PC-3 (cell line): ENCODE results near the gene GPATCH1. TPM values are rescaled to one million over a fixed set of nuclear protein-coding genes. Genes with fewer than 3 reads are reported as not detected.

ENCODE experiments used
- ATAC-seq: fragments of 200-7000 bp; cut with Tn5 transposase; 2 replicates; pipeline ENCODE4 v1.9.1; 2020; ENCODE audit warnings: mild to moderate bottlenecking, moderate library complexity
- BruUV-seq: library from RNA; stranded (reverse); fragments of 400-500 nt; replicated peaks from 2 replicates; lab custom pipeline; 2021; lab: Mats Ljungman, UMichigan
- CTCF ChIA-PET: fragments of 300-600 bp; sonication (Branson Sonifier 250); formaldehyde crosslinking; loops from one replicate; lab custom pipeline; 2022; ENCODE audit warnings: antibody characterized with exemption; lab: Charles Lee
- POLR2A ChIA-PET: fragments of 300-600 bp; sonication (Branson Sonifier 250); formaldehyde crosslinking; loops from one replicate; lab custom pipeline; 2022; ENCODE audit warnings: antibody characterized with exemption; ENCODE audit not compliant: unreplicated experiment; lab: Charles Lee
- DNase-seq: peaks from one replicate; pipeline ENCODE4 v3.0.0-alpha.2; 2015
- H2AFZ ChIP-seq: fragments of 300-600 bp; sonication (generic); 2 replicates; pipeline ENCODE4 v1.6.0; 2016; ENCODE audit warnings: antibody characterized with exemption, low read length
- H3F3A ChIP-seq: fragments of 300-600 bp; sonication (generic); one replicate; pipeline ENCODE4 v1.6.0; 2017; ENCODE audit warnings: antibody characterized with exemption, low read length, control low read depth, mild to moderate bottlenecking; ENCODE audit not compliant: unreplicated experiment
- H3K27ac ChIP-seq: fragments of 300-600 bp; sonication (generic); 2 replicates; pipeline ENCODE4 v1.5.1; 2016; ENCODE audit warnings: mild to moderate bottlenecking, low read length
- H3K27me3 ChIP-seq: fragments of 300-600 bp; sonication (generic); 2 replicates; pipeline ENCODE4 v1.6.1; 2016; ENCODE audit warnings: low read length, mixed read lengths
- H3K36me3 ChIP-seq: fragments of 300-600 bp; sonication (generic); 2 replicates; pipeline ENCODE4 v1.6.1; 2016; ENCODE audit warnings: low read depth, mixed run types, low read length, mixed read lengths
- H3K4me1 ChIP-seq: fragments of 300-600 bp; sonication (generic); 2 replicates; pipeline ENCODE4 v1.5.1; 2016; ENCODE audit warnings: low read length; ENCODE audit not compliant: insufficient read depth
- H3K4me2 ChIP-seq: fragments of 300-600 bp; sonication (generic); 2 replicates; pipeline ENCODE4 v1.6.0; 2016; ENCODE audit warnings: low read length
- H3K4me3 ChIP-seq: fragments of 300-600 bp; sonication (generic); 2 replicates; pipeline ENCODE4 v1.5.1; 2016; ENCODE audit warnings: mild to moderate bottlenecking, low read length, mixed read lengths
- H3K79me2 ChIP-seq: fragments of 300-600 bp; sonication (generic); 2 replicates; pipeline ENCODE4 v1.6.1; 2017; ENCODE audit warnings: low read length, mixed read lengths
- H3K9ac ChIP-seq: fragments of 300-600 bp; sonication (generic); 2 replicates; pipeline ENCODE4 v1.6.0; 2016; ENCODE audit warnings: mild to moderate bottlenecking, low read length
- H3K9me2 ChIP-seq: fragments of 300-600 bp; sonication (generic); replicated peaks from 2 replicates; pipeline ENCODE4 v1.6.1; 2016; ENCODE audit warnings: mixed run types, low read length, mixed read lengths
- H3K9me3 ChIP-seq: fragments of 300-600 bp; sonication (generic); 2 replicates; pipeline ENCODE4 v1.6.1; 2016; ENCODE audit warnings: low read length, mixed read lengths
- H4K20me1 ChIP-seq: fragments of 300-600 bp; sonication (generic); 2 replicates; pipeline ENCODE4 v1.6.1; 2016; ENCODE audit warnings: low read length, mixed read lengths
- CTCF ChIP-seq: fragments of 300-600 bp; sonication (generic); conservative IDR thresholded peaks from 2 replicates; pipeline ENCODE4 v1.5.1; 2017; ENCODE audit warnings: antibody characterized with exemption, low read depth, mild to moderate bottlenecking, low read length
- EZH2 ChIP-seq: fragments of 300-600 bp; sonication (generic); IDR thresholded peaks from one replicate; pipeline ENCODE4 v1.6.1; 2017; ENCODE audit warnings: antibody characterized with exemption, mild to moderate bottlenecking, low read length; ENCODE audit not compliant: unreplicated experiment
- EZH2phosphoT487 ChIP-seq: fragments of 300-600 bp; sonication (generic); IDR thresholded peaks from 2 replicates; pipeline ENCODE4 v1.6.1; 2018; ENCODE audit warnings: mild to moderate bottlenecking, antibody characterized with exemption, low read length, borderline replicate concordance
- intact Hi-C: fragments of 100-400 bp; cut with micrococcal nuclease; formaldehyde crosslinking; loops from 2 replicates; pipeline ENCODE4 v1.9.0; 2023
- total RNA-seq: library from RNA; depleted of rRNA; stranded (reverse); fragments of >200 nt; gene quantifications from 2 replicates; pipeline ENCODE4 v1.2.3, GENCODE V29; 2014

Gene GPATCH1
- total RNA-seq, 1 experiment from 2014 or later = 6.9 TPM

DNA sequence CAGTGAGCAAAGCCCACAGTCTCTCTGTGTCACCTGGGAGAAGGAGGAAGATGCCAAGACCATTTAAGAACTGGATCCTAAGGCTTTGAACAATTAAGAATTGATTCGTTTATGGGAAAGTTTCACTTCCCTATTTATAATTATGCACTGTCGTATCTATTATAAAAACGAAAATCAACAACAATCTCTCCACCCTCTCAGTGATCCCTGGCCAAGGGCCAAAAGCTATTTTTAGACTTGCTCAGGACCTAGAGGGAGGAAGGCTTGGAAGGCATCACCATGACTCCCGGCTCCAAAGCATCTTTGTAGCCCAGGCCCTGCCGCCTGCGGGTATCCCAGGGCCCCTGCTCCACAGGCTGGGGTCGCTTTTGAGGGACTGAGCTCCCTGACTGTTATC is 17.6 kb upstream of the GPATCH1 start:
- Histone ChIP-seq H3K27me3 (no peaks in the 10 kb centered on the region), H3K9me3 (no peaks in the 10 kb centered on the region), H4K20me1 (peaks cover 30% of the 10 kb centered on the region), H3K9ac (peak overlapping the region; percentile 40), H3F3A (no peaks in the 10 kb centered on the region), H2AFZ (no peak overlapping the region), H3K4me3 (peak overlapping the region; percentile 93), H3K4me2 (peak overlapping the region; percentile 93), H3K36me3 (no peaks in the 10 kb centered on the region), H3K27ac (no peak overlapping the region), H3K9me2 (no peaks in the 10 kb centered on the region), H3K79me2 (peaks cover 58% of the 10 kb centered on the region), H3K4me1 (peaks cover 7% of the 10 kb centered on the region)
- BruUV-seq = no TSS peak
- DNase-seq (peak; percentile 43), ATAC-seq (no peak)
- TF ChIP-seq EZH2 = no peak
- intact Hi-C loops = no loop called here
- POLR2A ChIA-PET = no interaction called here
- CTCF ChIA-PET = no interaction called here

- CTCF ChIA-PET = no interaction called here
- ATAC-seq = peak; percentile 18
- peaks cover 53% of the 10 kb centered on the region for H3K79me2 ChIP-seq
Observed at GRCh38 chr19:33063753-33064457, 17.1 kb upstream of the GPATCH1 start.

DNA sequence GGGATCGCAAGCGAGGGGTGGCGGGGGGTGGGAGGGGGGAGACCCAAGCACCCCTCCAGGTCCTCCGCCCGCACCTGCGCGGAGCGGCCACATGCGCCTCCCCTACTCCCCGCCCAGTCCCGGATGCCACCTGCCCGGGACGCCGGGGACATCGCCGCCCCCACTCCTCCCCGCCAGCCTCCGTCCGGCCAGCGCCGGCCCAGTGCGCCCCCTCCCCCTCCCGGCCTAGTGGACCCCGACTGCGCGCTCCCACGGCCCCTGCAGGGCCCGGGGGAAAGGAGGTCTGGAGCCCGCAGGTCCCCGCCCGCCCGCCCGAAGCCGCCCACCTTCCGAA is 16.6 kb upstream of the GPATCH1 start:
- Histone ChIP-seq H3K36me3 (no peaks in the 10 kb centered on the region), H3K4me2 (peak overlapping the region; percentile 93), H2AFZ (no peak overlapping the region), H3K4me1 (peaks cover 7% of the 10 kb centered on the region), H3K9me2 (no peaks in the 10 kb centered on the region), H3K4me3 (peak overlapping the region; percentile 93), H3K79me2 (peaks cover 48% of the 10 kb centered on the region), H4K20me1 (peaks cover 30% of the 10 kb centered on the region), H3F3A (no peaks in the 10 kb centered on the region), H3K27ac (no peak overlapping the region), H3K9ac (peak overlapping the region; percentile 83), H3K9me3 (no peaks in the 10 kb centered on the region), H3K27me3 (no peaks in the 10 kb centered on the region)
- ChIA-PET POLR2A (no interaction called here), CTCF (no interaction called here)
- DNase-seq (peak; percentile 29), ATAC-seq (peak; percentile 69)
- intact Hi-C loops = no loop called here
- TF ChIP-seq EZH2phosphoT487 = no peak
- no peak for TF ChIP-seq EZH2
- TF ChIP-seq CTCF = no peak
- no TSS peak for BruUV-seq

More at GRCh38 chr19:33063753-33064457, 17.1 kb upstream of the GPATCH1 start:
- Histone ChIP-seq H3K36me3 (no peaks in the 10 kb centered on the region), H3K9ac (peak overlapping the region; percentile 83), H3K4me3 (peak overlapping the region; percentile 93), H3F3A (no peaks in the 10 kb centered on the region), H3K9me3 (no peaks in the 10 kb centered on the region), H3K27me3 (no peaks in the 10 kb centered on the region), H3K4me2 (peak overlapping the region; percentile 93), H4K20me1 (peaks cover 30% of the 10 kb centered on the region), H3K4me1 (peaks cover 7% of the 10 kb centered on the region), H3K27ac (no peak overlapping the region), H2AFZ (no peak overlapping the region), H3K9me2 (no peaks in the 10 kb centered on the region)
- no peak for DNase-seq
- intact Hi-C loops = no loop called here
- no TSS peak for BruUV-seq
- POLR2A ChIA-PET = no interaction called here
- TF ChIP-seq EZH2 (no peak), CTCF (no peak), EZH2phosphoT487 (no peak)
